GM18502 (cell line): ENCODE results near the gene TMEM135.
A peak's percentile ranks its signal among the peaks of the same experiment; 100 is the strongest.
"Not testable (repeated sequence)": the region's sequence is repeated elsewhere in the genome, so short reads cannot be mapped to it uniquely, and the experiment has no call there.

Experiments
- ATAC-seq: cut with Tn5 transposase; IDR thresholded peaks from one replicate; pipeline ENCODE4 v1.9.1; 2021; ENCODE audit warnings: mild to moderate bottlenecking; ENCODE audit not compliant: unreplicated experiment, poor library complexity

TMEM135 gene

DNA sequence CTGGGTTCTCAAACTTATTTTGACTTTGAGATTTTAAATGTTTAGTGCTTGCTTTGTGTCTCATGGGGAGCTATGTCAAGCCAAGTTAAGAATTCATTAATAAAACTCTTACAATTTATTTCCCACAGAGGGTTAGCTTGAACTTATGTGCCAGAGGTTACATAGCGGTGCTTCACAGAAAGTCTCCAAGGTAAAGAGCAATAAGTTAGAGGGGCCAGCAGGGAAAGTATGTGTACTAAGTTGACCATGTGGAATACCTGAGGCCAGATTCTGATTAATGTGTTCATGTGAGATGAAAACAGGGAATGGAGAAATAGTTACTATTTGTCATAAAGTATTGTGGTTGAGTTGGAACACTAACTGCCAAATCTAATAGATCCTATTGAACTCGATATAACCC, 149.3 kb downstream of the TMEM135 start:
- no peak for ATAC-seq

DNA sequence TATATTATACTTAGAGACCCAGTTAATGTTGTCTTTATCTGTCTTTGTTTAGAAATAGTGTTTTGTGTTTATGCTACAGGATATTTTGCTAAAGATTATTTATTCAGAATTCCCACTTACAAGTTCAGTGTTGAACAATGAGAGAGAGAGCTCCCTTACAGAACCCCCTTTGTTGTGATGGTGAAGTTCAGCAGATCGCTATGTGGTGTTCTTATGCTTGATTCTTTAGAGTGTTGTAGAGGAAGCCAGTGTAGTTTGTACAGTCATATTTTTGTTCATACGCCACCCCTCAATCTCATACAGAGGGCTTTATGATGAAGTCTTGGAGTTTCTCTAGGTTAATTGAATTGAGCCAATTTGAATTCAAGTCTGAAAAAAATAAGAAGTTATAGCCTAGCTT, 150.2 kb downstream of the TMEM135 start:
- no peak for ATAC-seq

DNA sequence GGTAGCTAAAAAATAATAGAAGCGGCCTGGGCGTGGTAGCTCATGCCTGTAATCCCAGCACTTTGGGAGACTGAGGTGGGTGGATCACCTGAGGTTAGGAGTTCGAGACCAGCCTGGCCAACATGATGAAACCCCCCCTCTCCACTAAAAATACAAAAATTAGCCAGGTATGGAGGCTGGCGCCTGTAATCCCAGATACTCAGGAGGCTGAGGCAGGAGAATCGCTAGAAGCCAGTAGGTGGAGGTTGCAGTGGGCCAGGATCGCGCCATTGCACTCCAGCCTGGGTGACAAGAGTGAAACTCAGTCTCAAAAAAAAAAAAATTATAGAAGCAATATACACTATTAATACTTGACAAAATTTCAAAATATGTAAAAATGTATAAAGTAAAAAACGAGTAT, 150.7 kb downstream of the TMEM135 start:
- ATAC-seq, result not testable (repeated sequence)

DNA sequence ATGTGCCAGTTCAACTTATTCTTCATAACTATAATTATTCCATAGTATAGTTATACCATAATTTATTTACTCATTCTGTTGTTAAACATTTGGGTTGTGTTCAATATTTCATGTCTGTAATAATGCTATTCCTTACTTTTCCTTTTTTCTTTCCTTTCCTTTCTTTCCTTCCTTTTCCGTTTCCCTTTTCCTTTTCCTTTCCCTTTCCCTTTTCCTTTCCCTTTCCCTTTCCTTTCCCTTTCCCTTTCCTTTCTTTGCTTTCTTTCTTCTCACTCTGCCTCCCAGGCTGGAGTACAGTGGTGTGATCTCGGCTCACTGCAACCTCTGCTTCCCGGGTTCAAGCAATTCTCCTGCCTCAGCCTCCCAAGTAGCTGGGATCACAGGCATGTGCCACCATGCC, 151.2 kb downstream of the TMEM135 start:
- ATAC-seq, result not testable (repeated sequence)

DNA sequence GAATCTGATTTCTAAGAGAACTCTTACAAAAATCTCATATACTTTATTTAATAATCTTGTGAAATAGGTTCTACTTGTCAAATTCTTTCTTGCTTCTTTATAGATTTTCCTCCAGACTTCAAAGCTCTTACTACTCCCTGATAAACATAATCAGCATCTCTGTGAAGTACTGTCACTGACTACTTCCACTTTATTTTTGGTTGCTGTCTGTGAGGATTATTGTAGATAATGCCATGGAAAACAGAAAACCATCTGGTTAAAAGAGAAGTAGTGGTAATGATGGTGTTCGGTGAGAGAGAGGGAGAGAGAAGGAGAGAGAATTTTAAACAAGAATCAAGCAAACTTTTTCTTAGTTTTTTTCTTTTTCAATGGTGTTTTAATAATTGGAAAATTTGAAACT, 152.3 kb downstream of the TMEM135 start:
- ATAC-seq, result no peak

DNA sequence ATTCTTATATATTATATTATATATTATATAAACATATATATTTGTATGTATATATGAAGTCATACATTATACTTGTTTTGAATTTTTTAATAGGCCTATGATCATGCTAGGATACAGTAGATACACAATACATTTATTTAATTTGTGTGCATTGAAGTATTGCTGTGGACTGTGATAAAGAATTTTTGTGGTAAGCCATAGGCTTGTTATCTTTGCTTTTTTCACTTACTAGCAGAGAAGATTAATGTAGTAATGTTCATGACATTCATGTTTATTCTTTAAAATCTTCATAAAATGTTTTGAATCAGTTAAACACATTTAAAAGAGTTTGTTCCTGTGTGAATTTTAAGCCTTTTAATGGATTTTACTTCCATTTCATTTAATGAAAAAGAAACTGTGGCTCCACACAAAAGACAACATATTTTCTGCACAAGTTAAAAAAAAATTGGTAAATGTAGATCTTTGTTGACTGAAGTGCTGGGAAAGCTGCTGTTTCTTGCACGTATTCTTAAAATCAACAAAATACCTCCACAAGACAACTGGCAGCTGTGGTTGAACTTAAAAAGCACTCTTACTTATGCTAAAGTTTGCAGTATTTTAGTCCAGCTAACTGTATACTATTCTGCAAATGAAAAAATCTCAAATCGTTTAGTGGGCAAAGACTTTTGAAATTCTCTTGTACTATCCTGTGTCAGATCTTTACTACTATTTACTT, 156.2 kb downstream of the TMEM135 start:
- ATAC-seq, result no peak

DNA sequence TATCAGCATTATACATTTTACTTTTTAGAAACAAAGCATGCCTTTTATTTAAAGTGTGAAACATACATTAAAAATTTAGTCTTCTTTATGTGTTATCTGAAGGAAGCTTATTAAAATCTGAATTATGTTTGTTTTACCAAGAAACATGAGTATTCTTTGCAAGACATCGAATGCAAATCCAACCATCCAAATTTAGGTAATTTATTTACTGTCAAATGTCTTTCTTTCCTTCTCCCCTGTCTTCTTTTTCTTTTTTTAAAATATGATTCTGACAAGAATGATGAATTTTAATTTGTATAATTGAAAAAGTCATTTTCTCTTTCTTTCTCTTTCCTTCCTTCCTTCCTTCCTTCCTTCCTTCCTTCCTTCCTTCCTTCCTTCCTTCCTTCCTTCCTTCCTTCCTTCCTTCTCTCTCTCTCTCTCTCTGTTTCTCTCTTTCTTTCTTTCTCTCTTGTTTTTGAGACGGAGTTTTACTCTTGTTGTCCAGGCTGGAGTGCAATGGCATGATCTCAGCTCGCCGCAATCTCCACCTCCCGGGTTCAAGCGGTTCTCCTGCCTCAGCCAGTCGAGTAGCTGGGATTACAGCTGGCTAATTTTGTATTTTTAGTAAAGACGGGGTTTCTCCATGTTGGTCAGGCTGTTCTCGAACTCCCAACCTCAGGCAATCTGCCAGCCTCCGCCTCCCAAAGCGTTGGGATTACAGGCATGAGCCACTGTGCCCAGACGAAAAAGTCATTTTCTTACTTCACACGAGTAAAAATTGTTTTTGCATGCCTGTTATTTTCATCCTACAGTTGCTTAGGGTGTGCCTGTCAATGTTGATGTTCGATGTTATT, 157.5 kb downstream of the TMEM135 start:
- no peak for ATAC-seq

DNA sequence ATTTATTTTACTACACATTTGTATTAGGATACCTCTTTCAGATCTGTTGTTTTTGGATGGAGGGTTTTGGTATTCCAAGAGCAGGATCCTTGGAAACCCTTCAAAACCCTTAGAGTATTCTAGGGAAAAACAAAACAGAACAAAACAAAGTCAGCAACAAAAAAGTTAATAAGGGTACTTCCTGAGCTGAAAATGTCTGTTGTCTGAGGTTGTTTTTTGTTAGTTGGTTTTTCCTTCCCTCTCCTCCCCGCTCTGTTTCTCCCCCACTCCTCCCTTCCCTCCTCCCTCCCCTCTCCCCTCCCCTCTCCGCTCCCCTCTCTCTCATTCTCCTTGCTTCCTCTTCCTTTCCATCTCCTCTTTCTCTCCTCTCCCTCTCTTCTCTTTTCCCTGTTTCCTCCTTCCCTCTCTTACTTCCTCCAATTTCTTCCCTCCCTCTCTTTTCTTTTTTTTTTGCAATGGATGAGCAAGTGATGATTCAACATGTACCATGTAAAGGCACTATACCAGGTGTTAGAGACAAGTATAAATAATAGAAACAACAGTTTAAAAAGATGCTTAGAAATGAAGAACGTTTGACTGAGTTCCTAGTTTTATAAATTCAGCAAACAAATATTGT, 160.6 kb downstream of the TMEM135 start:
- ATAC-seq, result no peak

DNA sequence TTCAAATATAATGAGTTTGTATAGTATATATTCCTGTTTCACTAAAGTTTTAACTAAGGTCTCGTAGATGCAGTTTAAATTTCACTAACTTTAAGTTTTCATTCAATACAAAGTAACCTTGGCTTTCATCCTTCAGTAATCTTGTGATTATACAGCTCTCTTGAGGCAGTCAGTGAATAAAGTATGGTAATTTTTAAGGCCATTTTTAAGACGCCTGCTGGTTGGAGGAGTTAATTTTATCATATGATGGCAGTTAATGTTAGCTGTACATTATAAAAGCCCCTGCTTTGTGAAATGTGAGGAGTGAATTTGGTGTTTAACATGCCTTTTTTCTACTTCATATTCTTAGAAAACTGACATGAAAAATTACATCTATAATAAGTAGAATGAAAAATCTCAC, 163.6 kb downstream of the TMEM135 start:
- ATAC-seq, result no peak

DNA sequence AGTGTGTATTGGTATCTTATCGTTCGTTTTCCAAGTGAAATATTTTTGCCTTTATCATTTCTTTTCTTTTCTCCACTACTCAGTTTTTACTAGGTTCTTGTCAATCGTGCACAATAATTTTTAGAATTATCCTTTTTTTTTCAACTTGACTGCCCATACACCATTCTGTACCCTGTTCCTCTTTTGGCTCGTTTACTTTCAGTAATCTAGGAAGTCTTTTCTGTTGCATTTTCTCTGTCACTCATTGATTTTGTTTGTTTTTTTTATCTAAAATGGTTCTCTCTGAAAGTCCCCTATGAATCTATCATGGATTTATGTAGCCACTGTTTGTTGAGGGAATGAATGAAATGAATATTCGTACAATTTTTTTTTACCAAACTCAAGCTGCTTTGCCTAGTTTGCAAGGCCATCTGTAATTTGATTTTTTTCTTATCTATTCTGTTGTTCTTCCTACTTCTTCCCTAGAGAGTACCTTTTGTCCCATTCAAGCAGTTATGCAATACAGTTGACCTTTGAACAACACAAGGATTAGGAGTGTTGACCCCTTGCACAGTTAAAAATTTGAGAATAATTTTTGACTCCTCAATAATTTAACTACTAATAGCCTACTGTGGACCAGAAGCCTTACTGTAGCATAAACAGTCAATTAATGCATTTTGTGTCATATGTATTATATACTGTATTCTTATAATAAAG, 166.3 kb downstream of the TMEM135 start:
- ATAC-seq, result no peak

DNA sequence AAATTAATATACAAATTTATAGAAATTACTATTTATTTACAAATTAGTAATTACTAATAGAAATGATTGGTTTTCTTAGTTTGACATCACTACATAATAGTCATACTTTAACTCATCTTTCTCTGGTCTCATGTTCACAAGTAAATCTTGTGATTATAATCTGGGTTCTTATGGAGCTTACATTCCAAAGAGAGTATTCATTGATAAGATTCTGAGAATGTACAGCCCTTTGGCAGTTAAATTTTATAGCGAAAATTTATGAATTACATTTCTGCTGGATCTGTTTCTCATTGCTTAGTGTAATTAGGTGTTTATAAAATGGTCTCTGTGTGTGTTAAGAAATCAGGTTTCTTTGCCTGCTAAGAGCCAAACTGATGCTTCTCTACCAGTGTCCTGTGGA, 175.2 kb downstream of the TMEM135 start:
- peak; percentile 18 for ATAC-seq

DNA sequence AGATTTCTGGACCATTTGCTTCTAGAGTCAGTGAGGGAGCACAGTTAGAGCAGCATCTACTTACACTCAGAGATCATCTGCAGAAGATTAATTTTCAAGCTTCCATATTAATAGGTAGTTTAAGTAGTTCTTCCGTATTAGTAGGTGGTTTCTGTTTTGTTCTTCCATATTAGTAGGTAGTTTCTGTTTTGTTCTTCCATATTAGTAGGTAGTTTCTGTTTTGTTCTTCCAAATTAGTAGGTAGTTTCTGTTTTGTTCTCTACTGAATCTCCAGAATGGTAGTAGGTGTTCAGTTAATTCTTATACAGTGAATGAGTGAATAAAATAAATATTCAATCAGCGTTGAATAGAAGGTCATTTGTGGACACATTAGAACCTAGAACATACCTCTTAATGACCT, 175.7 kb downstream of the TMEM135 start:
- peak; percentile 81 for ATAC-seq

DNA sequence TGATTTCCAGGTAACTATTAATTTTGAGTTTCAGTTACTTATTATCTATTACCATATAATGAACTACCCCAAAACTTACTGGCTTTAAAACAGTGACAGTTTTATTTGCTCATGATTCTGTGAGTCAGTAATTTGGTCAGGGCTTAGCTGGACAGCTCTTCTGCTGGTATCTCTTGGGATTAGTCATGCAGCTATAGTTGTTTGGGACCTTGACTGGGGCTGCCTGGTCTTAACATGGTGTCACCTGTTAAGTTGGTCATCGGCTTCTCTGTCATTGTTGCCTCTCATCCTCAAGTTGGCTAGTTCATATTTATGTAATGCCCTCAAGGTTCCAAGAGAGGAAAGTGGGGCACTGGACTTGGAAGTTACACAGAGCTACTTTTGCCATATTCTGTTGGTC, 177.5 kb downstream of the TMEM135 start:
- no peak for ATAC-seq

DNA sequence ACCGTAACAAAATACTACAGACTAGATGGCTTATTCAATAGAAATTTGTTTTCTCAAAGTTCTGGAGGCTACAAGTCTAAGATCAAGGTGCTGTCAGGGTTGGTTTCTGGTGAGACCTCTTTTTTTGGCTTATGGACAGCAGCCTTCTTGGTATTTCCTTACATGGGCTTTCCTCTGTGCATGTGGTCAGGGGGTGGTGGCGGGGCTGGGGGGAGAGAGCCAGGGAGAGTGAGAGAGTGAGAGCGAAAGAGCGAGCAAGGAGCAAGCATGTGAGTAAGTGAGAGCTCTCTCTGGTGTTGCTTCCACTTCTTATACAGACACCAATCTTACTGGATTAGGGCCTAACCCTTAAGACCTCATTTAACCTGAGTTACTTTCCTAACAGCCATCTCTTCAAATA, 181.5 kb downstream of the TMEM135 start:
- ATAC-seq, result peak; percentile 92

DNA sequence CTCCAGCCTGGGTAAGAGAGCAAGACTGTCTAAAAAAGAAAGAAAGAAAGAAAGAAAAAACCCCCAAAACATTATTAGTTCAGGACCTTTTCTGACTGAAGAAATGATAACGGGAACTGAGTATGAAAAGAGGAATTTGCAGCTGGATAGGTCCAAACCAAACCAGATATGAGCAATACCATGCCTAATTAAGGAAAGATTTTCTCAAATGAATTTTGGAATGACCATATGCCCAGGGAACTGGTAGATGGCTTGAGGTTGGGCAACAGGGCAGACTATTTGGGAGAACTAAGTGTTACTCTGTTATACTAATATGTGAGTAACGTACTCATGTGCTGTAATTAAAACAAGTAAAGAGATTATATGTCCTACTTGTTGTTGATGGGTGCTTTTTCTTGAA, 186.1 kb downstream of the TMEM135 start:
- ATAC-seq, result no peak

DNA sequence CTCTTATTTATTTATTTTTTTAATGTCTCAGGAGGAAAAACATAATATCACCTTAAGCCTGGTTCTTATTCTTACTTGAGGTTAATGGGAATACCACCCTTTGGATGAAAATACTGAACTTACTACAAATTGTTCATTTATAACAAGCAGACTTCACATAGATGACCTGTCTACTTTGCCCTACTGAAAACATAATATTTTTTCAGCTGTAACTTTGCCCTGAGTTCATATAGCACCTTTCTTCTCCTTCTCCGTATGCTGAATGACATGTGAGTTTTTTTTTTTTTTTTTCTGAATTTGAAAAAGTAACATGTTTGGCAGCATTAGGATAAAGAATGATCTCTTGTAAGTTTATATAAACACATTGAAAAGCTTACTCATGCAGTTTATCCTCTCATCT, 186.8 kb downstream of the TMEM135 start:
- no peak for ATAC-seq

DNA sequence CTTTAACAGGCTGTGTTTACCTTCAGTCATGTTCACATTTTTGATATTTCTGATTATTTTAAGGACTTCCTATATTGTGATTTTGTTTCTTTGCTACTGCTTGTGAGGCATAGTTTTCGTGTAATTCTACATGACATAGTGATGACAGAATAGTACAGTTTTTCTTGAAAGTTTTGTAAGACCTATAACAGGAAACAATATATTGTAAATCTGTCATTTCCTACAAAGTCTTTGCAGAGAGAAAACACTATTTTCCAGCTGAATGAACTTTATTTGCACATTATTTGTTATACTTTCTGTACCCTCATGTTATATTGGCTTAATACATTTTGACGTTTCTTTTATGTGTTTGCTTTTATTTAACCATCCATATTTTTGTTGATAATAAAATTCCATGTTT, 191.1 kb downstream of the TMEM135 start:
- ATAC-seq, result no peak

DNA sequence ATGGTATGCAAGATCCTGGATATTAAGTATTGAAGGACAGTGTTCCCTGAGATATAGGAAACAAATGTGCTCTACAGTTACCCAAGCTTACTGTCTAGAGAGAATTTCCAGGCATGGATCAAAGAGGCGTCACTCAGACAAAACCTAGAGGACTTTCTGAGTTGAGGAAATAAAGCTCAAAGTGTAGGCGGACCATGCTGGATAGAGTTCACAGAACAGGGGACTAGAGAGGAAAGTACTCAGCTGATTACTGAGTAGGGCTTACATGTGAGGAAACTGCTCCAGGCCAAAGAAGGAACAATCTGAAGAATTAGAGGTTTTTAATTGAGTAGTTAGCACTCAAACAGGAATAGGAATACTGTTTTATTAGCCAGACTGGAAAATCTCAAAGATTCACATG, 193.3 kb downstream of the TMEM135 start:
- ATAC-seq, result no peak

DNA sequence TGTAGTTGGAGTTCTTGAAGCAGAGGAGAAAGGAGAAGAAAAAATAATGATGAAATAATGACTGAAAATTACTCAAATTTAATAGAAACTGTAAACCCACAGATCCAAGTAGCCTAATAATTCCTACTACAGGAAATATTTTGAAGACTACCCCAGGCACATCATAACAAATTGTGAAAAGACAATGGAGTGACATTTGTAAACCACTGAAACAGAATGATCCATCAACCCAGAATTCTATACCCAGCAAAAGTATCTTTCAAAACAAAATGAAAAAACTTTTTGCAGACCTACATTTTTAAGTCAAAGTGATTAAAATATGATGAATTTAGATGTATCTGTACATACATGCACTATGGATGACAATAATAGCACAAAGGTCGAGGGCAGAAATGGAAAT, 194.6 kb downstream of the TMEM135 start:
- no peak for ATAC-seq

DNA sequence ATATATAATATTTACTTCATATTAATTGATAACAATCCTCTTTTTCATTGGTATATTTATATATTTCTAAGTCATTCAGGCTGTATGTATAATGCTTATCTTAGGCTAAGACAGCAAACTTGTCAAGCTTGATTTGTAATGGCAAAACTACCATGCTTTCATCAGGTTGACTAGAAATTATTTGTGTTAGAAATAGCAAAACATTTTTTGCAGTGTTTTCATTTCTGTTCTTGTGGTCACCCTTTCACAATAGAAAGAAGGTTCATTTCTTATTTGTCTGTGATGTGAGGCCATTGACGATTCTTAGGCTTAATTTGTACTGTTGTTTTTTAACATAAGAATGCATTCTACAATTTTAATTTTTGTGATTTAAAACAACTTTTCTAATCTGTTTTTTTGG, 197.6 kb downstream of the TMEM135 start:
- no peak for ATAC-seq

DNA sequence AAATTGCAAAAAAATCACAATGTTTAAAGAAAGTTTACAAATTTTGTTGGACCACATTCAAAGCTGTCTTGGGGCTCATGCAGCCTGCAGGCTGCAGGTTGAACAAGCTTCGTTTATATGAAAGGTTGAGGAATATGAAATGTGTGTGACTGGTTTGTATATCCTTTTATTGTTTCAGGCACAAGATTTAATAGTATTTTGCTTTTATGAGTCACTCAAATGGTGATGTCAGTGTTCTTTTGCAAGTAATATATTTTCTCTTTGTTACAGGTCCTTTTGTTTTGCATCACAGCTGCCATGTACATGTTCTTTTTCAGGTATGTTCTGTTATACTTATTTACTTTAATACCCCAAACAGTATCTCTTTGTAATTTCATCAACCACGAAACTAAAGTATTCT, 198.6 kb downstream of the TMEM135 start:
- no peak for ATAC-seq
